H9 (cell line): Measurements from ENCODE around the gene SLC2A1. TPM values are rescaled to one million over a fixed set of nuclear protein-coding genes. Genes with fewer than 3 reads are reported as not detected.

Experiments used
- DNase-seq: peaks from one replicate; pipeline ENCODE4 v3.0.0-alpha.2; 2017
- H2AFZ ChIP-seq: one replicate; pipeline ENCODE4 v1.6.1; 2013; ENCODE audit warnings: mild to moderate bottlenecking, low read length, control low read depth, moderate library complexity
- H2AK5ac ChIP-seq: 2 replicates; pipeline ENCODE4 v1.6.1; 2013; ENCODE audit warnings: low read length, control low read depth, mixed read lengths; ENCODE audit not compliant: insufficient read length
- H2BK120ac ChIP-seq: one replicate; pipeline ENCODE4 v1.6.1; 2013; ENCODE audit warnings: low read depth, mild to moderate bottlenecking, low read length, control low read depth, inconsistent platforms; ENCODE audit not compliant: poor library complexity, severe bottlenecking
- H2BK12ac ChIP-seq: 2 replicates; pipeline ENCODE4 v1.6.1; 2013; ENCODE audit warnings: low read length, control low read depth, mixed read lengths, low read depth; ENCODE audit not compliant: insufficient read length
- H2BK15ac ChIP-seq: 2 replicates; pipeline ENCODE4 v1.6.1; 2013; ENCODE audit warnings: low read depth, low read length, control low read depth
- H2BK20ac ChIP-seq: one replicate; pipeline ENCODE4 v1.6.1; 2013; ENCODE audit warnings: low read depth, mild to moderate bottlenecking, low read length, control low read depth, inconsistent platforms; ENCODE audit not compliant: poor library complexity, severe bottlenecking
- H2BK5ac ChIP-seq: 2 replicates; pipeline ENCODE4 v1.6.1; 2013; ENCODE audit warnings: low read length, control low read depth, mixed read lengths; ENCODE audit not compliant: insufficient read length
- H3K14ac ChIP-seq: 2 replicates; pipeline ENCODE4 v1.6.1; 2013; ENCODE audit warnings: low read length, control low read depth; ENCODE audit not compliant: insufficient read depth
- H3K18ac ChIP-seq: 2 replicates; pipeline ENCODE4 v1.6.1; 2013; ENCODE audit warnings: low read depth, mild to moderate bottlenecking, mixed read lengths, low read length, control low read depth; ENCODE audit not compliant: insufficient read length
- H3K23ac ChIP-seq: 2 replicates; pipeline ENCODE4 v1.6.1; 2013; ENCODE audit warnings: low read length, control low read depth, mixed read lengths, low read depth; ENCODE audit not compliant: insufficient read length
- H3K23me2 ChIP-seq: 2 replicates; pipeline ENCODE4 v1.6.1; 2013; ENCODE audit warnings: low read depth, mild to moderate bottlenecking, mixed read lengths, low read length, control low read depth; ENCODE audit not compliant: insufficient read length, poor library complexity, severe bottlenecking
- H3K27ac ChIP-seq: 2 replicates; pipeline ENCODE4 v1.5.1; 2013; ENCODE audit warnings: low read length, control low read depth, mixed read lengths, low read depth; ENCODE audit not compliant: insufficient read length
- H3K27me3 ChIP-seq: 2 replicates; pipeline ENCODE4 v1.6.1; 2013; ENCODE audit warnings: low read length, control low read depth, inconsistent platforms; ENCODE audit not compliant: insufficient read depth
- H3K4ac ChIP-seq: 2 replicates; pipeline ENCODE4 v1.6.1; 2013; ENCODE audit warnings: low read depth, mild to moderate bottlenecking, control low read depth, inconsistent platforms, low read length, moderate library complexity
- H3K4me1 ChIP-seq: 2 replicates; pipeline ENCODE4 v1.6.1; 2013; ENCODE audit warnings: low read length, control low read depth, inconsistent platforms; ENCODE audit not compliant: insufficient read depth
- H3K4me2 ChIP-seq: 2 replicates; pipeline ENCODE4 v1.6.1; 2013; ENCODE audit warnings: low read length, control low read depth, mixed read lengths; ENCODE audit not compliant: insufficient read length, insufficient read depth
- H3K56ac ChIP-seq: 2 replicates; pipeline ENCODE4 v1.6.1; 2013; ENCODE audit warnings: low read depth, mild to moderate bottlenecking, mixed read lengths, low read length, control low read depth; ENCODE audit not compliant: insufficient read length
- H3K79me1 ChIP-seq: 2 replicates; pipeline ENCODE4 v1.6.1; 2013; ENCODE audit warnings: low read depth, mild to moderate bottlenecking, moderate library complexity, low read length, control low read depth, inconsistent platforms; ENCODE audit not compliant: insufficient read depth, poor library complexity, severe bottlenecking
- H3K79me2 ChIP-seq: 2 replicates; pipeline ENCODE4 v1.6.1; 2013; ENCODE audit warnings: low read length, control low read depth, inconsistent platforms; ENCODE audit not compliant: insufficient read depth
- H3K9ac ChIP-seq: 2 replicates; pipeline ENCODE4 v1.6.1; 2013; ENCODE audit warnings: low read length, control low read depth, mixed read lengths; ENCODE audit not compliant: insufficient read length; ENCODE audit errors: extremely low read depth
- H3K9me3 ChIP-seq: one replicate; pipeline ENCODE4 v1.6.1; 2013; ENCODE audit warnings: low read depth, low read length, inconsistent platforms; ENCODE audit not compliant: control insufficient read depth
- H3T11ph ChIP-seq: one replicate; pipeline ENCODE4 v1.6.1; 2013; ENCODE audit warnings: mild to moderate bottlenecking, low read length, control low read depth, inconsistent platforms
- H4K20me1 ChIP-seq: one replicate; pipeline ENCODE4 v1.6.1; 2013; ENCODE audit not compliant: control insufficient read depth, insufficient read length, insufficient read depth
- H4K5ac ChIP-seq: 2 replicates; pipeline ENCODE4 v1.6.1; 2013; ENCODE audit warnings: low read depth, mild to moderate bottlenecking, mixed read lengths, low read length, control low read depth; ENCODE audit not compliant: insufficient read length
- H4K8ac ChIP-seq: replicated peaks from 2 replicates; pipeline ENCODE4 v1.6.1; 2013; ENCODE audit warnings: low read length, control low read depth, mixed read lengths, low read depth; ENCODE audit not compliant: insufficient read length
- H4K91ac ChIP-seq: 2 replicates; pipeline ENCODE4 v1.6.1; 2013; ENCODE audit warnings: low read depth, mild to moderate bottlenecking, moderate library complexity, mixed read lengths, low read length, control low read depth; ENCODE audit not compliant: insufficient read length
- H3K27ac Mint-ChIP-seq, 3 experiments: 2 replicates in 2 of 3; 3 replicates in 1 of 3; pipeline ENCODE4 v1.8.0; 2020 to 2021; ENCODE audit warnings: mixed read lengths in 3 of 3, mild to moderate bottlenecking in 1 of 3, moderate library complexity in 1 of 3
- H3K27me3 Mint-ChIP-seq: 2 replicates; pipeline ENCODE4 v1.8.0; 2021; ENCODE audit warnings: low read depth, mild to moderate bottlenecking, moderate library complexity, mixed read lengths
- H3K36me3 Mint-ChIP-seq, 3 experiments: 2 replicates in 2 of 3; 3 replicates in 1 of 3; pipeline ENCODE4 v1.8.0; 2020 to 2021; ENCODE audit warnings: low read depth in 3 of 3, mixed read lengths in 3 of 3; ENCODE audit not compliant: insufficient read depth in 1 of 3
- H3K4me1 Mint-ChIP-seq, 2 experiments: 2 replicates each; pipeline ENCODE4 v1.8.0; 2020; ENCODE audit warnings: mixed read lengths in 2 of 2
- H3K4me3 Mint-ChIP-seq, 2 experiments: 2 replicates in 1 of 2; 3 replicates in 1 of 2; pipeline ENCODE4 v1.8.0; 2020 to 2021; ENCODE audit warnings: mild to moderate bottlenecking in 2 of 2, mixed read lengths in 2 of 2, moderate library complexity in 1 of 2
- H3K9me3 Mint-ChIP-seq, 2 experiments: 2 replicates in 1 of 2; 3 replicates in 1 of 2; pipeline ENCODE4 v1.8.0; 2020; ENCODE audit warnings: mild to moderate bottlenecking in 2 of 2, mixed read lengths in 2 of 2, moderate library complexity in 1 of 2
- WGBS: extraction: QIAGEN DNeasy Blood & Tissue Kit; methylation state at CpG from one replicate; pipeline ENCODE4 v1.1.7; 2013; ENCODE audit warnings: missing lambda C conversion rate, low lambda C conversion rate, mixed read lengths; ENCODE audit not compliant: insufficient read length; ENCODE audit errors: extremely low coverage; 5-methylcytosine and 5-hydroxymethylcytosine counted together
- total RNA-seq: library from RNA; stranded (reverse); gene quantifications from 2 replicates; pipeline ENCODE4 v1.2.1, GENCODE V29; 2021
- TF ChIP-seq, protein P1 (sequence below): fragments of 200-600 bp; sonication (generic); conservative IDR thresholded peaks from 3 replicates; pipeline ENCODE4 v1.8.0; 2021; ENCODE audit warnings: antibody characterized with exemption, mild to moderate bottlenecking

Gene SLC2A1
- total RNA-seq, 1 experiment from 2014 or later = 186 TPM

DNA sequence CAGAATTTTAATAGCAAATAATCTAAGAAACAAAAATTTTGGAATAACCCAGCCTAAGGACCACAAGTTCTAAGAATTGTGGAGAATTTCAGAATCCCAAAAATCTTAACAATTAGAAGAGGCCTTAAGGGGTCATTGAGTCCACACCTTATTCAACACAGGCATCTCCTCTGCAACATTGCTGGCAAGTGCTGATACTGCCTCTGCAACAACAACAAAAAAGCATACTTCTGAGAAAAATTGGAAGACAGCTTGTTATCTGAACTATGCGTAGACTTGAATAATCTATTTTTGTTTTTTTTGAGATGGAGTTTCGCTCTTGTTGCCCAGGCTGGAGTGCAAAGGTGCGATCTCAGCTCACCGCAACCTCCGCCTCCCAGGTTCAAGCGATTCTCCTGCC is 24.0 kb upstream of the SLC2A1 start:
- H4K20me1 ChIP-seq = no peaks in the 10 kb centered on the region
- H4K5ac ChIP-seq = no peak overlapping the region
- no peak overlapping the region for H3K56ac ChIP-seq
- no peaks in the 10 kb centered on the region for H3K79me1 ChIP-seq
- no peak overlapping the region for H2BK20ac ChIP-seq
- no peak overlapping the region for H3K18ac ChIP-seq
- no CpG with 5 or more reads among the region's 6 CpGs for WGBS
- no peak overlapping the region for H3K9ac ChIP-seq
- no peaks in the 10 kb centered on the region for H3K9me3 Mint-ChIP-seq
- H3K4me3 Mint-ChIP-seq = no peak overlapping the region
- H4K8ac ChIP-seq = no peak overlapping the region
- H3T11ph ChIP-seq = no peak overlapping the region
- DNase-seq = no peak
- no peak overlapping the region for H2AK5ac ChIP-seq
- no peak overlapping the region for H2AFZ ChIP-seq
- peaks cover 11% of the 10 kb centered on the region; the same call in 1 of the 2 replicates for H3K4me1 ChIP-seq
- no peak overlapping the region for H4K91ac ChIP-seq
- no peak overlapping the region for H2BK5ac ChIP-seq
- H3K27ac Mint-ChIP-seq = no peak overlapping the region
- H3K14ac ChIP-seq = no peak overlapping the region
- no peak overlapping the region for H3K27ac ChIP-seq
- TF ChIP-seq, protein P1, sequence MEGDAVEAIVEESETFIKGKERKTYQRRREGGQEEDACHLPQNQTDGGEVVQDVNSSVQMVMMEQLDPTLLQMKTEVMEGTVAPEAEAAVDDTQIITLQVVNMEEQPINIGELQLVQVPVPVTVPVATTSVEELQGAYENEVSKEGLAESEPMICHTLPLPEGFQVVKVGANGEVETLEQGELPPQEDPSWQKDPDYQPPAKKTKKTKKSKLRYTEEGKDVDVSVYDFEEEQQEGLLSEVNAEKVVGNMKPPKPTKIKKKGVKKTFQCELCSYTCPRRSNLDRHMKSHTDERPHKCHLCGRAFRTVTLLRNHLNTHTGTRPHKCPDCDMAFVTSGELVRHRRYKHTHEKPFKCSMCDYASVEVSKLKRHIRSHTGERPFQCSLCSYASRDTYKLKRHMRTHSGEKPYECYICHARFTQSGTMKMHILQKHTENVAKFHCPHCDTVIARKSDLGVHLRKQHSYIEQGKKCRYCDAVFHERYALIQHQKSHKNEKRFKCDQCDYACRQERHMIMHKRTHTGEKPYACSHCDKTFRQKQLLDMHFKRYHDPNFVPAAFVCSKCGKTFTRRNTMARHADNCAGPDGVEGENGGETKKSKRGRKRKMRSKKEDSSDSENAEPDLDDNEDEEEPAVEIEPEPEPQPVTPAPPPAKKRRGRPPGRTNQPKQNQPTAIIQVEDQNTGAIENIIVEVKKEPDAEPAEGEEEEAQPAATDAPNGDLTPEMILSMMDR = no peak
- no peak overlapping the region for H2BK12ac ChIP-seq
- no peaks in the 10 kb centered on the region for H3K9me3 ChIP-seq
- no peak overlapping the region for H2BK120ac ChIP-seq
- peaks cover 18 to 24% of the 10 kb centered on the region in 2 experiments for H3K4me1 Mint-ChIP-seq
- no peak overlapping the region for H3K4me2 ChIP-seq
- no peaks in the 10 kb centered on the region for H3K79me2 ChIP-seq
- no peaks in the 10 kb centered on the region for H3K23me2 ChIP-seq
- no peaks in the 10 kb centered on the region for H3K27me3 Mint-ChIP-seq
- H2BK15ac ChIP-seq = no peak overlapping the region
- no peak overlapping the region for H3K23ac ChIP-seq
- H3K36me3 Mint-ChIP-seq = peaks cover 23 to 34% (median 33%) of the 10 kb centered on the region in 3 experiments
- H3K4ac ChIP-seq = no peak overlapping the region
- no peaks in the 10 kb centered on the region for H3K27me3 ChIP-seq
